ENCODE measurements around the gene NUP214. TPM values are rescaled to one million over a fixed set of nuclear protein-coding genes. Genes with fewer than 3 reads are reported as not detected.
A peak's percentile ranks its signal among the peaks of the same experiment; 100 is the strongest.

The NUP214 gene
- total RNA-seq, 2 donors from 2014 or later = 43.9 to 115 TPM

GRCh38 chr9:131096269-131097125, 28.9 kb upstream of the NUP214 start, which contains the start of gene AIF1L:
TSS of gene AIF1L (plus strand) at chr9:131096531. CDS start at chr9:131096630, 99 bp downstream.
- WGBS = 1% methylated on average over 70 of the region's 99 CpGs
- DNase-seq (ENCODE audit: low spot score) = peak; percentile 44
- TF ChIP-seq CTCF (IDR thresholded peaks at IDR 0.05) = no peak
- peak; percentile 32 for TF ChIP-seq POLR2A (IDR thresholded peaks at IDR 0.05)

DNA sequence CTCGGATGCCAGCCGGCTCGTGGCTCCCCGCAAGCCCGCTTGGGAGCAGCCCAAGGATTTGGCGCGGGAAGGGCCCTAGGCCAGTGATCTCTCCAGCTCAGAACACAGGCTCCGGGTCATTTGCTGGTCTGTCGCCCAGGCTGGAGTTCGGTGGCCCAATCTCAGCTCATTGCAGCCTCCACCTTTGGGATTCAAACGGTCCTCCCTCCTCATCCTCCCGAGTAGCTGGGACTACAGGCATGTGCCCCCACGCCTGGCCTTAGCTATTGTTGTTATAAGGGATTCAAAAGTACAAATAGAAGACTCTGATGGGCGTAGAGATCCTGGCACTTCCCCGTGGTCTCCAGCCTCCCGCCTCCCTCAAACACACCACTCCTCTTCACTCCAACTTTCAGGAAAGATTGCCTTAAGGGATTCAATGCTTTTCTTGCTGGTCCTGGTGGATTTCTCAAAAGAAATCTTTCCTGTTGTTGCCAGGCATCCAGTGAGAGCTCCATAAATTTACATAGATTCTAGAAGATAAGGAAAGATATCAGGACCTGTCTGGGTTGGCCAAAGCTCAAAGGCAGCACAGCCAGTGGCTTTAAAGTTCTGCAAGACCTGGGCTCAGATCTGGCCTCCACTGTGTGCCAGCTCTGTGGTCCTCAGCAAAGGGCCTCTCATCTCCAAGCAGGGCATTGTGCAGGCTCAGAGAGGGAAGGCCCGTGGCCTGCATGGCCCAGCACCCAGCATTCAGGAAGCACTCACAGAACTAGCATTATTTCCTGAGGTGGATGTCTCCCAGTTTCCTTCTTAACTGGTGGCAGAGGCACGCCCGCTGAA, 28.0 kb upstream of the NUP214 start:
- Histone ChIP-seq H3K27me3 (replicated peaks; ENCODE audit: insufficient read depth) (no peaks in the 10 kb centered on the region), H3K36me3 (no peaks in the 10 kb centered on the region), H3K4me3 (peak overlapping the region; percentile 36 to 52), H3K27ac (peak overlapping the region in 1 of 2 donors; percentile 54), H3K9me3 (no peaks in the 10 kb centered on the region), H3K4me1 (replicated peaks) (peaks cover 2% of the 10 kb centered on the region)
- intact Hi-C loops (cut with DNase I) = no loop called here
- no peak for DNase-seq (ENCODE audit: low spot score)
- 35% methylated on average over 19 of the region's 19 CpGs for WGBS
- TF ChIP-seq POLR2A (IDR thresholded peaks at IDR 0.05) = no peak
- no peak for TF ChIP-seq POLR2AphosphoS5 (IDR thresholded peaks at IDR 0.05)
- TF ChIP-seq CTCF (IDR thresholded peaks at IDR 0.05) = no peak

More at GRCh38 chr9:131096269-131097125, 28.9 kb upstream of the NUP214 start, which contains the start of gene AIF1L:
- Histone ChIP-seq H3K4me3 (peak within 1 kb of the TSS; percentile 36 to 52), H3K4me1 (replicated peaks) (peaks cover 2% of the 10 kb centered on the region), H3K27ac (peak within 1 kb of the TSS in 1 of 2 donors; percentile 54), H3K27me3 (replicated peaks; ENCODE audit: insufficient read depth) (no peaks in the 10 kb centered on the region), H3K36me3 (no peaks in the 10 kb centered on the region), H3K9me3 (no peaks in the 10 kb centered on the region)
- intact Hi-C loops (cut with DNase I) = no loop called here

DNA sequence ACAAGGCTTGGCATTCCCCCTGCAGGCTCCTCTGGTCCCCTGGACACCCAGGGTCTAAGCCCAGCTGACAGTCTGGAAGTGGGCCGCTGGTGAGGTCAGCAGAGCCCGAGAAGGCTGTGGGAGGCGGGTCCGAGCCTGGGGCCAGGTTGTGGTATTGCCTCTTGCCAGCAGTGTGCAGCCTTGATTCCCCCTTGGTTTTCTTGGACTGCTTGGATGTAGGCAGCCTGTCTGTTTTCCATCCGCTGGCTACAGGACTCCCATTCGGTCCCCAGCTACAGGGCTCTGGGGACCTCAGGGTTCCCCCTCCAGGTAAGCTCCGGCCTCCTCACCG, 27.5 kb upstream of the NUP214 start:
- intact Hi-C loops (cut with DNase I) = no loop called here
- no peaks in the 10 kb centered on the region for H3K4me1 ChIP-seq (replicated peaks)
- 84% methylated on average over 7 of the region's 8 CpGs for WGBS
- H3K27me3 ChIP-seq (replicated peaks; ENCODE audit: insufficient read depth) = no peaks in the 10 kb centered on the region
- no peak overlapping the region for H3K4me3 ChIP-seq
- TF ChIP-seq POLR2AphosphoS5 (IDR thresholded peaks at IDR 0.05) = no peak
- TF ChIP-seq CTCF (IDR thresholded peaks at IDR 0.05) = no peak
- TF ChIP-seq POLR2A (IDR thresholded peaks at IDR 0.05) = no peak
- H3K27ac ChIP-seq = no peak overlapping the region
- H3K9me3 ChIP-seq = no peaks in the 10 kb centered on the region
- DNase-seq (ENCODE audit: low spot score) = no peak
- H3K36me3 ChIP-seq = no peaks in the 10 kb centered on the region

DNA sequence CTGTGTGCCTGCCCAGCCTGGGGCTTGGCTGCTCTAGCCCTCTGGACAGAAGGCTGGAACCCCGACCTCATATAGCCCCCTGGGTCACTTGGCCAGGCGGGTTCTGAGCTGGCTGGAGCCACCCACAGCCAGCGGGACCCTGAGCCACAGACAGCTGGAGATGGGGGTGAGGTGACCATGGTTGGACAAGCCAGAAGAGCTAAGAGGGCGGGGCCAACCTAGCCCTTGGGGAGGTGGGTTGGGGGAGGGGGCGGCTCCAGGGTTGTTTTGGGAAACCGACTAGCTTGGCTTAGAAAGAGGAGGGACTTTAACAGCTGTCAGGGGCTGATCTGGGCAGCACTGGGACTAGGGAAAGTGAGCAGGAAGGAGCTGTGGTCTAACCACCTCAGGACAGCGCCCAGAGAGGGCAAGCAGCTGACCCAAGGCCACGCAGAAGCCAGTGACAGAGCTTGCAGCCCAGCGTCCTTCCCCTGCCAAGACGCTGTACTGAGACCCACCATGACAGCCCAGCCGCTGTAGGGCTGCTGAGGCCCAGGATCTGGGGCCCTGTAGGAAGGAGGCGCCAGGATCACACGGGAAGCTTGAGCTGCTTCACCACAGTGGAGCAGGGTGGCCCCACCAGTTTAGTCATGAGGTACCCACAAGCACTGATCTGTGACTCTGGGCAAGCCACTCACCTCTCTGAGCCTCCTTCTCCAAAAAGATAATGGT, 26.8 kb upstream of the NUP214 start:
- no peak for TF ChIP-seq POLR2A (IDR thresholded peaks at IDR 0.05)
- no peak for TF ChIP-seq POLR2AphosphoS5 (IDR thresholded peaks at IDR 0.05)
- TF ChIP-seq CTCF (IDR thresholded peaks at IDR 0.05) = no peak
- Histone ChIP-seq H3K27me3 (replicated peaks; ENCODE audit: insufficient read depth) (no peaks in the 10 kb centered on the region), H3K9me3 (no peaks in the 10 kb centered on the region), H3K27ac (no peak overlapping the region), H3K4me1 (replicated peaks) (no peaks in the 10 kb centered on the region), H3K36me3 (no peaks in the 10 kb centered on the region), H3K4me3 (no peak overlapping the region)
- intact Hi-C loops (cut with DNase I) = no loop called here
- no peak for DNase-seq (ENCODE audit: low spot score)
- WGBS = 82% methylated on average over 13 of the region's 13 CpGs

All from prostate gland (tissue), 2 donors.